GM18858 (cell line): Measurements from ENCODE around the gene GNAO1.
A peak's percentile ranks its signal among the peaks of the same experiment; 100 is the strongest.

ENCODE experiments used
- ATAC-seq: cut with Tn5 transposase; IDR thresholded peaks from one replicate; pipeline ENCODE4 v1.9.1; 2021; ENCODE audit not compliant: unreplicated experiment

Gene GNAO1

DNA sequence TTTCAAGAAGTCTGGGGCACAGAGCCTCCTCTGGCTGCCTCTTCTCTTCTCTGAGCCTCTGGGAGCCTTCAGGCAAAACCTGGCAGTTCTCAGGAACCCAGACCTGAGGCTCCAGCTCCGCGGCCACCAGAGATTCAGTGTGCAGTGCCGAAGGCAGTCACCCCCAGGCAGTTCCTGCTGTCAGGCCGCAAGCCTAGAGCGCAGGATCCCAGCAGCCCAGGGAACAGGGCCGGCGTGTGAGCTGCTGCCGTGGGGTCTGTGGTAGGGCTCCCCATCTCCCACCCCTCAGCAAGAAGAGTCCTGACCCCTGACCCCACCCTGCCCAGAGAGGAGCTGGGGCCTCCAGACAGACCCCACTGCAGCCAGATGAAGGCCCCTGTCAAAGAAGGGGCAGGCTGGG is 155.9 kb downstream of the GNAO1 start:
- no peak for ATAC-seq

- no peak for ATAC-seq
Measured at GRCh38 chr16:56347670-56348069, 156.4 kb downstream of the GNAO1 start.

GRCh38 chr16:56348168-56349085 is 157.1 kb downstream of the GNAO1 start:
- ATAC-seq, result no peak

DNA sequence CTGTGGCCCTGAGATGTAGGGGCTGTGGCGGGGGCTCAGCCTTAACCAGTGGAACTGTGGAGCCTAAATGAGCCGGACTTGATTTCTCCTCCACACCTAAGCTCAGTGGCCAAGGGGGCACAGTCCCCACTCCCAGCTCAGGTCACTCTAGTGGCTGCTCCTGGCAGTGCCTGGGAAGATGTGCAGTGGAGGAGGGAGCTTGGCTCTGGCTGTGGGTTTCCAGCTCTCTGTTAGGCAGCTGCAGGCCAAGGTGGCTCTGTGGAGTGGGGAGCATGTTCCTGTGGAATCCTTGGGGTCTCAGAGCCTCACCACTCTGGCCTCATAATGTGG is 157.8 kb downstream of the GNAO1 start:
- no peak for ATAC-seq

DNA sequence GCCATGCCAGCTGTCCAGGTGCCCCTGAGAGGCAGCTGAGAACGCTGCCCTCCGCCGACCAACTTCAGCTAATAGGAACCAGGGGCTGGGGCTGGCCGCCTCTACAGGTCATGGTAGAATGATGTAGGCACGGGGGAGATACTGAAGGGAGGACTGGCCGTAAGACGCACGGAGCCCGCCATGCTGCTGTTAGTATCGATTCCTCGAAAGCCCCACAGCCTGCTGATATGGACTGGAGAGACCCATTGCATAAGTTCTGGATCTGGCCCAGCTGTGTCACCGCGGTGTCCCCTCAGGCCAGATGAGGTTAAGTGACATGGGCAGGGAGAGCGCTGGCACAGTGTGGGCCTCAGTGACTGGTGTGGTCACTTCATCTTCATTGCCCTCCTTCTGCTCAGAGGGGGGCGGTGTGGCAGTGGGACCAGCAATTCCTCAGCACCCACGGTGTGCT is 158.4 kb downstream of the GNAO1 start:
- no peak for ATAC-seq

- ATAC-seq, result no peak
Measured at GRCh38 chr16:56350491-56351405, 159.5 kb downstream of the GNAO1 start.

DNA sequence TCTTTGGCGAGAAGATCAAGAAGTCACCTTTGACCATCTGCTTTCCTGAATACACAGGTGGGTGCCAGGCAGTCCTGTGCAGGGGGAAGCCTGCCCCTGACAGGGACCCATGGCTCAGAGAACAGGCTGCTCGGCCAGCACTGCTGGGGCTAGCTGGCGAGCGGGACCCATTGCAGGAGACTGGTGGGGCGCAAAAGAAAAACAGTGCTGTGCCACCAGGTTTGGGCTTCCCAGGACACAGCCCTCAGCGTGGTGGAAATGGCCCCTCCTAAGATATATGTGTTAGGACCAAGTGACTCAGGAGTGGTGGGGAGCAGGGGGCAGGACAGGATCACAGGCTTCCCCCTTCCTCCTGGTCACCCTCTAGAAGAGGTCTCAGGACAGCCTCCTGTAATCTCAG is 160.2 kb downstream of the GNAO1 start:
- no peak for ATAC-seq

- no peak for ATAC-seq
Measured at GRCh38 chr16:56352351-56353053, 161.2 kb downstream of the GNAO1 start.

DNA sequence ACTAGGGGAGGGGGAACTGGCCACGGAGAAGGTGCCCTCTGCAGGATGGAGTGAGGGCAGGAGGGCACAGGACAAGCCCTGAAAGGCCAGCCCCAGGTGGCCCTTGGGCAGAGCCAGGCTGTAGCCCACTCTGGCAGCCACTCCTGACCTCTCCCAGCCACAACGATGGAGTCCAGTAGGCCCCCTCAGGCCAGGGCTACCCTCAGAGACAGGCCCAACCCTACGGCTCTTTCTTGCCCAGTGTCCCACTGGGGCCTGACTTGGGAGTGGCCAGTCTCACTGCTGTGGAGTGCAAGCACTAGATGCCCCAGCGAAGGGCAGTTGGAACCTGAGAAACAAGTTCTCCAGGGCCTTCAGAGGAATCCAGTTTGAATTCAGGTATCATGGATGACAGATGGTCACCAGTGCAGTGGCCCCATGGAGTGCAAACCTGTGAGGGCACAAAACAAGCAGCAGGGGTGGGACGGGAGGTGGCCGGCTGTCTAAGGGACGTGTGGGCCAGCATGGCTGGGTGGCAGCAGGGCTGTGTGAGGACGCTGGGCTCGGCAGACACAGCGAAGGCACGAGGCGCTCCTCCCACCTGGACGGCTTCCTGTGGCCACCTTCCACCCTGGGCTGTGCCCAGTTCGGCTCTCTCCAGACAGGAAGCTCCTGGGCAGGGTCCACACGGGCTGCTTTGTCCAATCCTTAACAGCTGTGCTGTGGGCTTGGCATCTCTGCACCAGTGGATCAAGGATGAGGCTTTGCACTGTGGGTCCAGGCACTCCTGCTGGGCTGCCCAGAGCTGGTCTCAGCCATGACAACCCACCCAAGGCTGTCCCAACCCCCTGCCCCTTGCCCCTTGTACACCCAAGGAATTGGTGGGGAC is 162.0 kb downstream of the GNAO1 start:
- no peak for ATAC-seq

- ATAC-seq, result no peak
Measured at GRCh38 chr16:56354016-56354415, 162.7 kb downstream of the GNAO1 start.

DNA sequence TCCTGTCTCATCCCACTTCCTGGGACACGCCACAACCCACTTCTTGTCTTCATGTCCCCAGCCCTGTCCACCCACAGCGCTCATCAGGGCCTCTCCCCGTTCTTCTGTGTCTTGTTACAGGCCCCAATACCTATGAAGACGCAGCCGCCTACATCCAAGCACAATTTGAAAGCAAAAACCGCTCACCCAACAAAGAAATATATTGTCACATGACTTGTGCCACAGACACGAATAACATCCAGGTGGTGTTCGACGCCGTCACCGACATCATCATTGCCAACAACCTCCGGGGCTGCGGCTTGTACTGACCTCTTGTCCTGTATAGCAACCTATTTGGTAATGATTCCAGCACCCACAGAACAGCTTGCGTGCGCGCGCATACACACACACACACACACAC is 163.5 kb downstream of the GNAO1 start:
- ATAC-seq, result no peak

- no peak for ATAC-seq
Measured at GRCh38 chr16:56355221-56355620, 163.9 kb downstream of the GNAO1 start.

- no peak for ATAC-seq
Measured at GRCh38 chr16:56355786-56356275, 164.5 kb downstream of the GNAO1 start.

GRCh38 chr16:56356276-56357240 is 165.3 kb downstream of the GNAO1 start:
- peak; percentile 93 for ATAC-seq

DNA sequence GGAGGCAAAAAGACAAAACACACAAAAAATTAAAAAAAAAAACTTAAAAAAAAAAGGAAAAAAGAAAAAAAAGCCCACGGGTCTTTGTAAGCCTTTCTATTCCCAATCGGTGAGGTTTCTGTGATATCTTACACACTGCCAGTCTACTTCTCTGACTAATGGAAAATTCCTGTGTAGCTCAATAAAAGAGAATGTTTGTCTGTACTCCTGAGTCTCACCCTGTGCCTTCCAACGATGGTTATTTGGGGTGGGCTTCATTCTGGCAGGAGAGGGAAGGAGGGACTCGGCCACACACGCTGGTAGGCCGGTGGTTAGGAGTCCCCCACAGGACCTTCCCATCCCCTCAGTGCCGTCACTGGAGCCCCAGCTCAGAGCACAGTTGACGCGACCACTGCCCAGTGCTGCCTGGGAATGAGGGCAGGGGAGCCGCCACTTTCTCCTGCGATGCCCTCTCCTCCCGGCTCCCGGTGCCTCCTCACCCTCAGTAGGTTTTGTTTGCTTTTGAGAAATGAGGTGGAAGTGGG is 166.0 kb downstream of the GNAO1 start:
- ATAC-seq, result no peak

- no peak for ATAC-seq
Measured at GRCh38 chr16:56357765-56358322, 166.6 kb downstream of the GNAO1 start.

DNA sequence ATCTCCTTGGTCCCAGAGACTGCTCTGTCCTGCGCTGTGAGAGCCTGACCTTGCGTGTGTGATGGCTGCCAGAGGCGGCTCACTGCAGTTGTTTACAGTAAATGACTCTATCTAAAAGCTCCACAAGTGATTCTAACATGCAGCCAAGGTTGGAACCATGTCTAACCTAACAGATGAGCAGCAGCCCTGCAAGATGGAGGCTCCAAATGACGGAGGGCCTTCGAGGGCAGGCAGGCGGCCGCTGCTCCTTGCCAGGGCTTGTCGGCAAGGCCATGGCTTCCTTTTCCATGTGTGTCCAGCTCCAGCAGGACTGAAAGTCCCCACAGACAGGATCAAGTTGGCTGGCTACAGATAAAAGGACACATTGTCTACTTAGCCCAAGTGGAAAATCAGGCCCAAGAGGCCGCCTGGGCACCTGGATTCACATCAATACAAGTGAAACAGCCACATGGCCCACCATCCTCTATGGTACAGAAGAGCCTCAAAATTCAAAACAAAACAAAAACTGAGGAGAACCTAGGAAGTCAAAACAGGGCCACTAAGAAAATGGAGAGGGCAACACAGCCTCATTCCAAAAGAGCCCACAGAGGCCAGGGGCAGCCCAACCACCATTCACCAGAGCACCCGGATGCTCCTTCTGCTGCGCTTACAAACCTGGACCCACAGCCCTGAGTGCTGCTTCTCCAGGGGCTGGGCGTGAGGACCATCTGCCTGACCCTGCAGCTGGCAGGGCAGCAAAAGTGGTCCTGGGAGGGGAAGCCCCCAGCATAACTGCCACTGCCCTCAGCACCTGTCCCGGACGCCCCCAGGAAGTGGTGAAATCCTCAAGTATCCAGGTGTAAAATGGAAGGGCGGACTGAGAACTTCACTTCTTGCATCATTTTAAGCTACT is 169.1 kb downstream of the GNAO1 start:
- ATAC-seq, result no peak
